CD4-positive, alpha-beta T cell (primary cell): ENCODE results near the gene CILP. TPM values are rescaled to one million over a fixed set of nuclear protein-coding genes. Genes with fewer than 3 reads are reported as not detected.
"Not testable (repeated sequence)": the region's sequence is repeated elsewhere in the genome, so short reads cannot be mapped to it uniquely, and the experiment has no call there.

ENCODE experiments used
- ATAC-seq: fragments of 200-7000 bp; cut with Tn5 transposase; one replicate; pipeline ENCODE4 v1.10.0; 2022; ENCODE audit warnings: mild to moderate bottlenecking; ENCODE audit not compliant: poor library complexity
- CTCF ChIA-PET: fragments of 350-600 bp; sonication (Branson Sonifier 250); formaldehyde crosslinking; loops from one replicate; lab custom pipeline; 2021; ENCODE audit warnings: antibody characterized with exemption, inconsistent platforms; lab: Charles Lee
- POLR2A ChIA-PET: fragments of 350-600 bp; sonication (Branson Sonifier 250); formaldehyde crosslinking; loops from one replicate; lab custom pipeline; 2021; ENCODE audit warnings: antibody characterized with exemption, inconsistent platforms; lab: Charles Lee
- DNase-seq, 14 experiments: peaks; one replicate each; pipeline ENCODE4 v3.0.0-alpha.2; 2013 to 2020; ENCODE audit warnings: mixed read lengths in 2 of 14
- H3K27ac ChIP-seq, 2 donors: one replicate each; pipeline versions ENCODE4 v1.5.1 to v1.7.0; 2013; ENCODE audit warnings: low read length in 2 of 2, low read depth in 1 of 2, mild to moderate bottlenecking in 1 of 2
- H3K27me3 ChIP-seq, 2 experiments: 1 replicate in 1 of 2; 2 replicates in 1 of 2; pipeline versions ENCODE4 v1.6.1 to v1.7.0; 2013; ENCODE audit warnings: low read length in 2 of 2, control low read depth in 1 of 2, mild to moderate bottlenecking in 1 of 2, moderate library complexity in 1 of 2; ENCODE audit not compliant: insufficient read depth in 2 of 2, control insufficient read depth in 1 of 2
- H3K36me3 ChIP-seq: one replicate; pipeline ENCODE4 v1.6.1; 2013; ENCODE audit warnings: low read length, control low read depth; ENCODE audit not compliant: insufficient read depth
- H3K4me1 ChIP-seq: one replicate; pipeline ENCODE4 v1.6.1; 2013; ENCODE audit warnings: low read length, control low read depth; ENCODE audit not compliant: insufficient read depth
- H3K4me3 ChIP-seq: one replicate; pipeline ENCODE4 v1.5.1; 2013; ENCODE audit warnings: mild to moderate bottlenecking, low read length, moderate library complexity
- H3K9me3 ChIP-seq, 2 experiments: 1 replicate in 1 of 2; 2 replicates in 1 of 2; pipeline versions ENCODE4 v1.6.1 to v1.7.0; 2013; ENCODE audit warnings: low read length in 2 of 2, mild to moderate bottlenecking in 2 of 2, control low read depth in 1 of 2, moderate library complexity in 1 of 2; ENCODE audit not compliant: control insufficient read depth in 1 of 2, insufficient read depth in 1 of 2
- H3K27ac Mint-ChIP-seq: one replicate; pipeline ENCODE4 v1.8.0; 2020; ENCODE audit warnings: mixed read lengths
- H3K27me3 Mint-ChIP-seq: one replicate; pipeline ENCODE4 v1.8.0; 2021; ENCODE audit warnings: mixed read lengths
- H3K36me3 Mint-ChIP-seq: one replicate; pipeline ENCODE4 v1.8.0; 2021; ENCODE audit warnings: low read depth, mixed read lengths
- H3K4me1 Mint-ChIP-seq: one replicate; pipeline ENCODE4 v1.8.0; 2021; ENCODE audit warnings: low read depth, mixed read lengths
- H3K4me3 Mint-ChIP-seq: one replicate; pipeline ENCODE4 v1.8.0; 2020; ENCODE audit warnings: mild to moderate bottlenecking, mixed read lengths
- H3K9me3 Mint-ChIP-seq: one replicate; pipeline ENCODE4 v1.8.0; 2020; ENCODE audit warnings: mixed read lengths
- CTCF ChIP-seq: fragments of 200-600 bp; IDR thresholded peaks from one replicate; pipeline ENCODE4 v1.8.0; 2022; ENCODE audit warnings: antibody characterized with exemption, mild to moderate bottlenecking
- intact Hi-C, 2 experiments: fragments of 100-400 bp; cut with DNase I in 1 of 2; cut with micrococcal nuclease in 1 of 2; formaldehyde crosslinking; loops; one replicate each; pipeline versions ENCODE4 v1.15.1 to v1.9.0; 2023 to 2025; cut with DNase I, micrococcal nuclease
- total RNA-seq, 174 experiments: library from RNA in 2 of 174; stranded (reverse) in 2 of 174; gene quantifications; one replicate each; pipeline ENCODE4 v1.2.3 and lab custom pipeline; 2021 to 2026

The CILP gene
- total RNA-seq, 2 experiments from 2014 or later: 0.31 to 0.33 TPM

GRCh38 chr15:65244638-65245037 is 33.4 kb upstream of the CILP start:
- H3K27me3 Mint-ChIP-seq: no peaks in the 10 kb centered on the region
- no peaks in the 10 kb centered on the region for H3K9me3 Mint-ChIP-seq
- CTCF ChIA-PET: no interaction called here
- Histone ChIP-seq H3K27me3 (no peaks in the 10 kb centered on the region), H3K4me3 (no peak overlapping the region), H3K4me1 (no peaks in the 10 kb centered on the region), H3K36me3 (peaks cover 9% of the 10 kb centered on the region), H3K27ac (no peak overlapping the region), H3K9me3 (peaks cover 0 to 4% of the 10 kb centered on the region in 2 experiments)
- H3K36me3 Mint-ChIP-seq: peaks cover 20% of the 10 kb centered on the region
- H3K27ac Mint-ChIP-seq: no peak overlapping the region
- H3K4me3 Mint-ChIP-seq: no peak overlapping the region
- intact Hi-C loops: no loop called here
- no peak for DNase-seq
- H3K4me1 Mint-ChIP-seq: no peaks in the 10 kb centered on the region
- no peak for TF ChIP-seq CTCF
- no peak for ATAC-seq
- POLR2A ChIA-PET: no interaction called here

DNA sequence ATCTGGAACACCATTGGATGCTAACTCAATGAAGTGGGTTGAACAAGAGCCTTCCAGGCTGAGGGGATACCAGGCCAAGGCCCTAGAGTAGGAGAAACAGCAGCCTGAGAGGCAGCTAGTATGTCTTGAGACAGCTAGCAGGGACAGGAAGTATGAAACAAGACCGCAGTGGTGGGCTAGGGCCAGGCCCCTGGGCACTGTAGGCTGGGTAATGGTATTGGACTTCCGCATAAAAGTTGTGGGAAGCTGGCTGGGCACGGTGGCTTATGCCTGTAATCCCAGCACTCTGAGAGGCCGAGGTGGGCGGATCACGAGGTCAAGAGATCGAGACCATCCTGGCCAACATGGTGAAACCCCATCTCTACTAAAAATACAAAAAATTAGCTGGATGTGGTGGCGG is 25.2 kb upstream of the CILP start:
- intact Hi-C loops, CTCF ChIA-PET, H3K9me3 Mint-ChIP-seq, H3K27ac Mint-ChIP-seq, H3K27ac ChIP-seq, H3K4me3 Mint-ChIP-seq, H3K4me1 ChIP-seq, H3K36me3 ChIP-seq, H3K9me3 ChIP-seq, H3K27me3 ChIP-seq, H3K4me3 ChIP-seq, ATAC-seq, DNase-seq, H3K27me3 Mint-ChIP-seq, H3K36me3 Mint-ChIP-seq, H3K4me1 Mint-ChIP-seq: not testable (repeated sequence)
- POLR2A ChIA-PET: interaction anchor here (1.1 kb wide), 1 partner anchor 51 kb away, joined by 3 read pairs; the partner anchor contains the start of gene CLPX

GRCh38 chr15:65233696-65234095 is 22.4 kb upstream of the CILP start:
- H3K4me1 ChIP-seq: no peaks in the 10 kb centered on the region
- H3K4me3 ChIP-seq: no peak overlapping the region
- no peak for ATAC-seq
- Mint-ChIP-seq H3K36me3 (no peaks in the 10 kb centered on the region), H3K4me1 (no peaks in the 10 kb centered on the region), H3K9me3 (no peaks in the 10 kb centered on the region), H3K4me3 (no peak overlapping the region), H3K27ac (no peak overlapping the region), H3K27me3 (no peaks in the 10 kb centered on the region)
- H3K27ac ChIP-seq: no peak overlapping the region
- POLR2A ChIA-PET: no interaction called here
- no peaks in the 10 kb centered on the region for H3K36me3 ChIP-seq
- DNase-seq: no peak
- CTCF ChIA-PET: no interaction called here
- TF ChIP-seq CTCF: no peak
- intact Hi-C loops: no loop called here
- H3K27me3 ChIP-seq: no peaks in the 10 kb centered on the region
- H3K9me3 ChIP-seq: no peaks in the 10 kb centered on the region

DNA sequence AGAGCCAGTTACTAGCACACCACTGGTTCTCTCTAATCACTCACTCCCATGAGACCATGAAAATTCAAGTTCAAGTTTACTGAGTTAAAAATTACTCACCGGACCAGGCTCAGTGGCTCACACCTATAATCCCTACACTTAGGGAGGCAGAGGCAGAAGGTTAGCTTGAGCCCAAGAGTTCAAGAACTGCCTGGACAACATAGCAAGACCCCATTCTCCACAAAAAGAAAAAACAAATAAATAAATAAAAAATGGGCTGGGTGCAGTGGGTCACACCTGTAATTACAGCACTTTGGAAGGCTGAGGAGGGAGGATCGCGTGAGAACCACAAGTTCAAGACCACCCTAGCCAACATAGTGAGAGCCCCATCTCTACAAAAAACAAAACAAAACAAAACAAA is 21.2 kb upstream of the CILP start:
- Histone ChIP-seq H3K27ac (no peak overlapping the region), H3K4me3 (no peak overlapping the region), H3K9me3 (no peaks in the 10 kb centered on the region), H3K36me3 (no peaks in the 10 kb centered on the region), H3K4me1 (no peaks in the 10 kb centered on the region), H3K27me3 (no peaks in the 10 kb centered on the region)
- H3K4me1 Mint-ChIP-seq: no peaks in the 10 kb centered on the region
- no peak overlapping the region for H3K27ac Mint-ChIP-seq
- no peaks in the 10 kb centered on the region for H3K27me3 Mint-ChIP-seq
- POLR2A ChIA-PET: no interaction called here
- CTCF ChIA-PET: no interaction called here
- no peaks in the 10 kb centered on the region for H3K36me3 Mint-ChIP-seq
- H3K9me3 Mint-ChIP-seq: no peaks in the 10 kb centered on the region
- ATAC-seq (no peak), DNase-seq (no peak)
- no peak overlapping the region for H3K4me3 Mint-ChIP-seq
- intact Hi-C loops: no loop called here
- TF ChIP-seq CTCF: no peak
